HG03095 (cell line): Measurements from ENCODE around the gene SAXO2.
"Not testable (repeated sequence)": the region's sequence is repeated elsewhere in the genome, so short reads cannot be mapped to it uniquely, and the experiment has no call there.

Experiments used
- ATAC-seq: cut with Tn5 transposase; IDR thresholded peaks from one replicate; pipeline ENCODE4 v1.9.1; 2021; ENCODE audit warnings: moderate library complexity; ENCODE audit not compliant: unreplicated experiment

SAXO2 gene

DNA sequence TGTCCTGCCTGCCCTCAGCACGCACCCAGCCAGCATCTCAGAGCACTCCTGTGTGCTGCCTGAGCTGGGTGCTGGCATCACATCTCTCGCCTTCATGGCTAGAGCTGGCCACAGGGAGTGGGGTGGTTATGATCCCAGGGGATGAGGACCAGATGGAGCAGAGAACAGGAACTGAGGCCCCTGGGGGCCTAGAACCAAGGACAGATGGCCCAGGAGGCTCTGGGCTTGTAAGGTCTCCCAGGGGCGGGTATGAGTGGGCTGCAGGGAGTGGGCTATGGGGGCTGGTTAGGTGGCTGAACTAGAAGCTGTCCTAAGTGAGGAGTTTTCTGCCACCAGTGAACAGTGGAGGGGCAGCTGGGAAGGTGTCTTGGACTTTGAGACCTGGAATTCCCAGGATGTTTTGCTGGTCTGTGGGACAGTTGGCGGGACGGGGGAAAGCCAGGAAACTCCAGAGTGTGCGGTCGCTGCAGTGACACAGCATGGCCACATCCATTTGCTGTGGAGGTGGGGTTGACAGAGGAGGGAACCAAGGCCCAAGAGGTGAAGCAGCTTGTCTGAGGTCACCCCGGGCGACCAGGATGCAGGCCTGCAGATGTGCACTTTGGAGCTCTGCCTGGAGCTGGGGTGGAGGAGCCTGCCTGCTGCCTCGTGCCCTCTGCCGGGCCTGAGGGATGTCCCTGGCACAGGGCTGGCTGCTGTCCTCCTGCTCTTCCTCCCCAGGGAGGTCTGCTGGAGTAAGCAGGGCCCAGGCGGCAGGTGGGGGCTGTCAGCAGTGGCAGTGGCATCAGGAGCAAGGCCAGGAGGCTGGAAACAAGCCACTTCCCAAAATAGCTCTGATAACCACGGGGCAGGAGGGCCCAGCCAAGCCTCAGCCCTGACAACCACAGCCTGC lies 70.3 kb downstream of the SAXO2 start:
- not testable (repeated sequence) for ATAC-seq

DNA sequence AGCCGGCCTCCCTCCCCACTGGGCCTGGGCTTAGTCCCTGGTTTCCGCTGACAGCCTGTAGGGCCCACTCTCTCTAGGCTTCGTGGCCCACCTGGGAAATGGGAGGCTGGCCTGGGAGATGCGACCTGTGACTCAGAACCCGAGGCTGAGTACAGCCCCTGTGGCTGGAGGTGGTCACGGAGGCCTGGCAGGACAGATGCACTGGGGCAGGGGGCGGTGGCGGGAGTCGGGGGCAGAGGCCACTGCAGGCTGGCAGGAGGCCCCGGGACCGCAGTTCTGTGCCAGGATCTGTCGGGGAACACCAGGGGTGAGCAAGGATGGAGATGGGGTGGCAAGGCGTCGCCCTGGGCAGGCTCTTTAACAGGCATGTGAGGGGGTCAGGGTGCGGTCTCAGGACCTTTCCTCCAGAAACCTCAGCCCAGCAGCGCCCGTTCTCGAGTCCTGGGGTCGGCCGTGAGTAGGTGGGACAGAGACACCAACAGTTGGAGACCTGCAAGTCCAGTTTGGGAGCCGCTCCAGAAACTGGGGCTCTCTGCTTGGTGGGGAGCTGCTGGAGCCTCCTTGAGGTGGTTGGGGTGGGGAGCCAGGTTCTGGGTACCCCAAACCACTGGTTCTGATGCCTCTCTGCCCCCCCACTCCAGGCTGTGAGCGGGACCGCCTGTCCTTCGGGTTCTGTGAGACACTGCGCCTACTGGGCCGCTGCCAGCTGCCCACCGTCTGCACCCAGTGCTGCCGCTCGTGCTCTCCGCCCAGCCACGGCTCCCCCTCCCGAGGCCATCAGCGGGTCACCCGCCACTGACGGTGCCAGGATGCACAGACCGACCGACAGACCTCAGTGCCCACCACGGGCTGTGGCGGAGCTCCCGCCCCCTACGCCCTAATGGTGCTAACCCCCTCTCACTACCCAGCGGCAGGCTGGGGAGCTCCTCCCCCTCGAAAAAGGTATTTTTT lies 71.3 kb downstream of the SAXO2 start:
- not testable (repeated sequence) for ATAC-seq
